Endothelial cell of umbilical vein (primary cell): ENCODE data around the gene MAMDC2. TPM values are rescaled to one million over a fixed set of nuclear protein-coding genes. Genes with fewer than 3 reads are reported as not detected.

Source experiments
- BruUV-seq: library from RNA; stranded (reverse); fragments of 400-500 nt; replicated peaks from 2 replicates; lab custom pipeline; 2021; lab: Mats Ljungman, UMichigan
- CTCF ChIA-PET: fragments of 300-600, 350-600 bp; sonication (Branson Sonifier 250); formaldehyde crosslinking; loops from one replicate; lab custom pipeline; 2021; ENCODE audit warnings: antibody characterized with exemption, inconsistent platforms; lab: Charles Lee
- POLR2A ChIA-PET: fragments of 300-600, 350-600 bp; sonication (Branson Sonifier 250); formaldehyde crosslinking; loops from one replicate; lab custom pipeline; 2021; ENCODE audit warnings: antibody characterized with exemption, inconsistent platforms; lab: Charles Lee
- DNase-seq: peaks from one replicate; pipeline ENCODE4 v3.0.0-alpha.2; 2011; ENCODE audit warnings: low read depth, low spot score
- FAIRE-seq: peaks from 2 replicates; lab custom pipeline; 2011; peaks lifted over from hg19 to GRCh38; lab: Jason Lieb, UNC
- H2AFZ ChIP-seq: 2 replicates; pipeline ENCODE4 v1.6.0; 2012; ENCODE audit warnings: low read depth, low read length, control low read depth, inconsistent platforms
- H3K27ac ChIP-seq: 2 replicates; pipeline ENCODE4 v1.5.1; 2011; ENCODE audit warnings: low read depth, mild to moderate bottlenecking, control low read depth, low read length, moderate library complexity; ENCODE audit not compliant: insufficient read depth
- H3K27me3 ChIP-seq, 2 experiments: 2 replicates each; pipeline versions ENCODE4 v1.6.0 to v1.6.1; 2011; ENCODE audit warnings: low read length in 2 of 2, mixed read lengths in 1 of 2; ENCODE audit not compliant: control insufficient read depth in 2 of 2, insufficient read depth in 2 of 2
- H3K36me3 ChIP-seq, 2 experiments: 2 replicates in 1 of 2; 3 replicates in 1 of 2; pipeline ENCODE4 v1.5.1; 2011; ENCODE audit warnings: low read length in 2 of 2, mild to moderate bottlenecking in 1 of 2, moderate library complexity in 1 of 2; ENCODE audit not compliant: control insufficient read depth in 2 of 2, insufficient read depth in 2 of 2; ENCODE audit errors: extremely low read depth in 1 of 2
- H3K4me1 ChIP-seq: 3 replicates; pipeline ENCODE4 v1.5.1; 2011; ENCODE audit warnings: mild to moderate bottlenecking, low read length; ENCODE audit not compliant: control insufficient read depth, insufficient read depth; ENCODE audit errors: extremely low read depth
- H3K4me2 ChIP-seq: 2 replicates; pipeline ENCODE4 v1.6.1; 2011; ENCODE audit warnings: low read length, control low read depth, mixed read lengths; ENCODE audit not compliant: insufficient read depth
- H3K4me3 ChIP-seq, 3 experiments: fragments of 200-600 bp in 1 of 3; sonication (generic), shearing (Covaris generic) in 1 of 3; replicated peaks in 1 of 3; 2 replicates each; pipeline ENCODE4 v1.5.1; 2011 to 2016; ENCODE audit warnings: control low read depth in 3 of 3, low read length in 3 of 3, mild to moderate bottlenecking in 2 of 3, inconsistent platforms in 1 of 3, low read depth in 1 of 3, moderate library complexity in 1 of 3; ENCODE audit not compliant: insufficient read depth in 1 of 3
- H3K79me2 ChIP-seq: 2 replicates; pipeline ENCODE4 v1.6.0; 2012; ENCODE audit warnings: low read length, inconsistent platforms; ENCODE audit not compliant: control insufficient read depth, insufficient read depth
- H3K9ac ChIP-seq: replicated peaks from 2 replicates; pipeline ENCODE3; 2011; ENCODE audit warnings: low read length, control low read depth; ENCODE audit not compliant: insufficient read depth; ENCODE audit errors: extremely low read depth
- H3K9me1 ChIP-seq: replicated peaks from 3 replicates; pipeline ENCODE4 v1.6.0; 2011; ENCODE audit warnings: mild to moderate bottlenecking, low read length; ENCODE audit not compliant: control insufficient read depth, insufficient read depth; ENCODE audit errors: extremely low read depth
- H3K9me3 ChIP-seq: replicated peaks from 2 replicates; pipeline ENCODE4 v1.5.1; 2012; ENCODE audit warnings: low read length, inconsistent platforms; ENCODE audit not compliant: control insufficient read depth, insufficient read depth
- H4K20me1 ChIP-seq: replicated peaks from 2 replicates; pipeline ENCODE3; 2011; ENCODE audit warnings: mild to moderate bottlenecking, low read length; ENCODE audit not compliant: control insufficient read depth, insufficient read depth; ENCODE audit errors: extremely low read depth
- CTCF ChIP-seq, 2 donors: IDR thresholded peaks; 1 replicate in 1 of 2; 2 replicates in 1 of 2; pipeline ENCODE4 v1.5.1; 2011; ENCODE audit warnings: low read length in 2 of 2, mild to moderate bottlenecking in 2 of 2, moderate library complexity in 2 of 2, control low read depth in 1 of 2, inconsistent platforms in 1 of 2, low read depth in 1 of 2; ENCODE audit not compliant: insufficient read depth in 1 of 2; ENCODE audit errors: extremely low read depth in 1 of 2
- EZH2 ChIP-seq: IDR thresholded peaks from 2 replicates; pipeline ENCODE4 v1.6.1; 2012; ENCODE audit warnings: borderline replicate concordance, low read depth, mild to moderate bottlenecking, moderate library complexity, low read length, inconsistent platforms; ENCODE audit not compliant: severe bottlenecking
- FOS ChIP-seq: IDR thresholded peaks from 2 replicates; pipeline ENCODE4 v1.6.1; 2011; ENCODE audit warnings: mild to moderate bottlenecking, low read length, moderate library complexity, borderline replicate concordance; ENCODE audit not compliant: insufficient read depth
- GATA2 ChIP-seq: IDR thresholded peaks from 2 replicates; pipeline ENCODE4 v1.7.0; 2011; ENCODE audit warnings: low read depth, mild to moderate bottlenecking, moderate library complexity, mixed read lengths, low read length; ENCODE audit not compliant: insufficient read length, insufficient read depth
- JUN ChIP-seq: IDR thresholded peaks from 2 replicates; pipeline ENCODE4 v1.6.1; 2011; ENCODE audit warnings: borderline replicate concordance, low read depth; ENCODE audit not compliant: insufficient read length, insufficient read depth
- MAX ChIP-seq: IDR thresholded peaks from 2 replicates; pipeline ENCODE4 v1.6.1; 2011; ENCODE audit not compliant: insufficient read depth, insufficient read length
- MYC ChIP-seq: IDR thresholded peaks from one replicate; pipeline ENCODE4 v1.6.1; 2011; ENCODE audit warnings: mild to moderate bottlenecking, low read depth, low read length
- POLR2A ChIP-seq: IDR thresholded peaks from 2 replicates; pipeline ENCODE4 v1.6.1; 2012; ENCODE audit warnings: low read depth, mild to moderate bottlenecking, control low read depth, low read length
- POLR2AphosphoS5 ChIP-seq: IDR thresholded peaks from 2 replicates; pipeline ENCODE4 v1.6.1; 2012; ENCODE audit warnings: low read depth, mild to moderate bottlenecking, control low read depth, low read length, moderate library complexity; ENCODE audit not compliant: insufficient read depth
- dilution Hi-C: fragments of 300-500 bp; cut with MboI; formaldehyde crosslinking; loops from one replicate; pipeline ENCODE4 v1.15.0; 2019; ENCODE audit warnings: low sequenced_read_pairs; ENCODE audit not compliant: extremely low pct_ligation_motif_present
- intact Hi-C: fragments of 100-400 bp; cut with micrococcal nuclease; formaldehyde crosslinking; loops from one replicate; pipeline ENCODE4 v1.10.0; 2022
- polyA plus RNA-seq, 4 experiments: library from polyadenylated mRNA; depleted of rRNA in 3 of 4; stranded (reverse) in 3 of 4; unstranded in 1 of 4; fragments of >200 nt; gene quantifications; 2 replicates each; pipeline versions ENCODE4 v1.2.1 to v1.2.3, GENCODE V29; 2011 to 2012; ENCODE audit warnings: missing spikeins in 1 of 4
- total RNA-seq: library from RNA; stranded (reverse); gene quantifications from 2 replicates; pipeline ENCODE4 v1.2.3, GENCODE V29; 2021

MAMDC2 gene
- total and polyA plus RNA-seq, 2 donors (not counting 3 experiments of a cell fraction or from before 2014, with no cell fraction given), result 0.60 to 1.1 TPM

- Histone ChIP-seq H3K9me1 (no peaks in the 10 kb centered on the region), H3K79me2 (no peaks in the 10 kb centered on the region), H2AFZ (no peak overlapping the region), H3K27me3 (no peaks in the 10 kb centered on the region), H3K27ac (no peak overlapping the region), H3K9ac (no peak overlapping the region), H3K4me1 (no peaks in the 10 kb centered on the region), H3K4me2 (no peak overlapping the region), H3K36me3 (no peaks in the 10 kb centered on the region), H3K4me3 (no peak overlapping the region), H4K20me1 (no peaks in the 10 kb centered on the region), H3K9me3 (no peaks in the 10 kb centered on the region)
- DNase-seq (no peak), FAIRE-seq (no peak)
- TF ChIP-seq POLR2A (no peak), FOS (no peak), POLR2AphosphoS5 (no peak), MYC (no peak), JUN (no peak), EZH2 (no peak), GATA2 (no peak), CTCF (IDR thresholded peaks at IDR 0.05; ENCODE audit: extremely low read depth in 1 of 2, insufficient read depth in 1 of 2, low read depth in 1 of 2, low read length in 2 of 2) (no peak), MAX (no peak)
- intact Hi-C loops, result loop anchor here (10.0 kb wide), 1 partner anchor 69 kb away; no protein-coding TSS in a partner anchor
- dilution Hi-C loops, result no loop called here
- ChIA-PET CTCF (interaction anchor here (1.8 kb wide), 1 partner anchor 33 kb away, joined by 5 read pairs; no protein-coding TSS in a partner anchor), POLR2A (no interaction called here)
- no TSS peak for BruUV-seq
Measured at GRCh38 chr9:70144131-70144503, 100.5 kb downstream of the MAMDC2 start.
